IMR-90 (cell line): ENCODE results near the gene PLEKHH1. TPM values are rescaled to one million over a fixed set of nuclear protein-coding genes. Genes with fewer than 3 reads are reported as not detected.
A peak's percentile ranks its signal among the peaks of the same experiment; 100 is the strongest.

Experiments used
- ATAC-seq: fragments of 200-7000 bp; cut with Tn5 transposase; 2 replicates; pipeline ENCODE4 v1.9.1; 2020; ENCODE audit warnings: low read depth, mild to moderate bottlenecking, moderate library complexity
- BruUV-seq: library from RNA; stranded (reverse); fragments of 400-500 nt; replicated peaks from 2 replicates; lab custom pipeline; 2021; lab: Mats Ljungman, UMichigan
- CTCF ChIA-PET: fragments of 300-600 bp; formaldehyde crosslinking; extraction: SDS; loops from one replicate; lab custom pipeline; 2021; ENCODE audit warnings: antibody characterized with exemption; lab: Yijun Ruan, JAX
- POLR2A ChIA-PET: fragments of 300-600 bp; sonication (Branson Sonifier 250); formaldehyde crosslinking; loops from one replicate; lab custom pipeline; 2022; ENCODE audit warnings: antibody characterized with exemption; ENCODE audit not compliant: unreplicated experiment; lab: Charles Lee
- DNase-seq: peaks from one replicate; pipeline ENCODE4 v3.0.0; 2013
- H2AFZ ChIP-seq: replicated peaks from 2 replicates; pipeline ENCODE3; 2013; ENCODE audit warnings: low read length, mild to moderate bottlenecking; ENCODE audit not compliant: poor library complexity
- H2AK5ac ChIP-seq: 2 replicates; pipeline ENCODE4 v1.6.1; 2013; ENCODE audit warnings: low read depth, low read length, inconsistent platforms
- H2AK9ac ChIP-seq: replicated peaks from 2 replicates; pipeline ENCODE3; 2013; ENCODE audit warnings: mild to moderate bottlenecking, low read depth, low read length, moderate library complexity; ENCODE audit not compliant: poor library complexity
- H2BK120ac ChIP-seq: 2 replicates; pipeline ENCODE4 v1.6.1; 2013; ENCODE audit warnings: low read depth, low read length, inconsistent platforms
- H2BK15ac ChIP-seq: 3 replicates; pipeline ENCODE4 v1.6.1; 2013; ENCODE audit warnings: low read depth, low read length, inconsistent platforms
- H2BK20ac ChIP-seq: 2 replicates; pipeline ENCODE4 v1.6.1; 2013; ENCODE audit warnings: low read depth, mild to moderate bottlenecking, inconsistent platforms, low read length, moderate library complexity
- H2BK5ac ChIP-seq: 2 replicates; pipeline ENCODE4 v1.6.1; 2013; ENCODE audit warnings: mild to moderate bottlenecking, low read depth, low read length, inconsistent platforms; ENCODE audit not compliant: poor library complexity, severe bottlenecking
- H3K14ac ChIP-seq: replicated peaks from 2 replicates; pipeline ENCODE4 v1.6.1; 2013; ENCODE audit warnings: low read depth, low read length, inconsistent platforms
- H3K18ac ChIP-seq: 2 replicates; pipeline ENCODE4 v1.6.1; 2013; ENCODE audit warnings: low read depth, low read length, control low read depth
- H3K23ac ChIP-seq: 2 replicates; pipeline ENCODE4 v1.6.1; 2013; ENCODE audit warnings: low read depth, low read length, inconsistent platforms
- H3K27ac ChIP-seq: 2 replicates; pipeline ENCODE4 v1.5.1; 2013; ENCODE audit warnings: mild to moderate bottlenecking, control low read depth, low read length; ENCODE audit not compliant: insufficient read depth
- H3K27me3 ChIP-seq: 2 replicates; pipeline ENCODE4 v1.6.1; 2013; ENCODE audit warnings: low read length; ENCODE audit not compliant: control insufficient read depth, insufficient read depth
- H3K36me3 ChIP-seq: 2 replicates; pipeline ENCODE4 v1.6.1; 2013; ENCODE audit warnings: low read length, mixed read lengths; ENCODE audit not compliant: control insufficient read depth, insufficient read depth
- H3K4ac ChIP-seq: 2 replicates; pipeline ENCODE4 v1.6.1; 2013; ENCODE audit warnings: low read depth, low read length, inconsistent platforms
- H3K4me1 ChIP-seq: 2 replicates; pipeline ENCODE4 v1.6.1; 2013; ENCODE audit warnings: low read length, mixed read lengths; ENCODE audit not compliant: control insufficient read depth, insufficient read depth
- H3K4me2 ChIP-seq: 2 replicates; pipeline ENCODE4 v1.6.1; 2013; ENCODE audit warnings: low read depth, mild to moderate bottlenecking, control low read depth, low read length, moderate library complexity
- H3K4me3 ChIP-seq: 2 replicates; pipeline ENCODE4 v1.5.1; 2013; ENCODE audit warnings: low read depth, mild to moderate bottlenecking, control low read depth, low read length, moderate library complexity; ENCODE audit not compliant: insufficient read depth
- H3K56ac ChIP-seq: 2 replicates; pipeline ENCODE4 v1.6.1; 2013; ENCODE audit warnings: low read length, inconsistent platforms; ENCODE audit not compliant: insufficient read depth; ENCODE audit errors: extremely low read depth
- H3K79me1 ChIP-seq, 2 experiments: 2 replicates each; pipeline ENCODE4 v1.6.1; 2013; ENCODE audit warnings: low read length in 2 of 2, inconsistent platforms in 1 of 2, low read depth in 1 of 2
- H3K9ac ChIP-seq: 2 replicates; pipeline ENCODE4 v1.6.1; 2013; ENCODE audit warnings: low read depth, low read length, control low read depth
- H3K9me1 ChIP-seq: 2 replicates; pipeline ENCODE4 v1.6.1; 2013; ENCODE audit warnings: low read length, inconsistent platforms; ENCODE audit not compliant: insufficient read depth
- H3K9me3 ChIP-seq: 2 replicates; pipeline ENCODE4 v1.6.1; 2013; ENCODE audit warnings: low read length; ENCODE audit not compliant: control insufficient read depth, insufficient read depth
- H4K20me1 ChIP-seq: 2 replicates; pipeline ENCODE4 v1.6.1; 2013; ENCODE audit warnings: low read length, inconsistent platforms; ENCODE audit not compliant: insufficient read depth
- H4K5ac ChIP-seq: 2 replicates; pipeline ENCODE4 v1.6.1; 2013; ENCODE audit warnings: mild to moderate bottlenecking, low read depth, low read length, control low read depth
- H4K8ac ChIP-seq, 2 experiments: 2 replicates each; pipeline ENCODE4 v1.6.1; 2013; ENCODE audit warnings: low read depth in 2 of 2, low read length in 2 of 2, control low read depth in 1 of 2, inconsistent platforms in 1 of 2
- H4K91ac ChIP-seq: 2 replicates; pipeline ENCODE4 v1.6.1; 2013; ENCODE audit warnings: low read depth, low read length, inconsistent platforms; ENCODE audit not compliant: insufficient read depth
- CEBPB ChIP-seq: IDR thresholded peaks from 2 replicates; pipeline ENCODE4 v1.6.1; 2012; ENCODE audit warnings: low read depth, low read length, improper control_type of control experiment
- CTCF ChIP-seq: conservative IDR thresholded peaks from 2 replicates; pipeline ENCODE4 v1.5.1; 2012; ENCODE audit warnings: mild to moderate bottlenecking, low read depth, low read length, improper control_type of control experiment
- MAFK ChIP-seq: IDR thresholded peaks from 2 replicates; pipeline ENCODE4 v1.6.1; 2012; ENCODE audit warnings: low read depth, low read length, improper control_type of control experiment
- RAD21 ChIP-seq: IDR thresholded peaks from 2 replicates; pipeline ENCODE4 v1.6.1; 2012; ENCODE audit warnings: low read length, improper control_type of control experiment
- USF2 ChIP-seq: fragments of 150-350 bp; IDR thresholded peaks from 2 replicates; pipeline ENCODE4 v1.6.1; 2017; ENCODE audit warnings: mild to moderate bottlenecking, antibody characterized with exemption, low read length, low read depth
- WGBS, 2 experiments: methylation state at CpG; one replicate each; pipeline versions ENCODE4 v1.1.5 to v1.1.7; 2013; ENCODE audit warnings: missing lambda C conversion rate in 2 of 2; ENCODE audit not compliant: insufficient read length in 1 of 2; ENCODE audit errors: extremely low coverage in 2 of 2; 5-methylcytosine and 5-hydroxymethylcytosine counted together
- dilution Hi-C: fragments of 300-500 bp; cut with HindIII; formaldehyde crosslinking; loops from one replicate; pipeline ENCODE4 v1.14.3; 2018; ENCODE audit warnings: low sequenced_read_pairs; ENCODE audit not compliant: unreplicated experiment
- in situ Hi-C: fragments of 300-500 bp; cut with MboI; formaldehyde crosslinking; loops from 3 replicates; pipeline ENCODE4 v1.14.3; 2019; ENCODE audit warnings: low sequenced_read_pairs, inconsistent platforms, mixed read lengths
- intact Hi-C: fragments of 100-400 bp; cut with micrococcal nuclease; formaldehyde crosslinking; loops from 2 replicates; pipeline ENCODE4 v1.10.0; 2022
- polyA plus RNA-seq, 3 experiments: library from polyadenylated mRNA; depleted of rRNA; stranded (reverse); fragments of >200 nt; gene quantifications; 2 replicates each; pipeline ENCODE4 v1.2.3, GENCODE V29; 2012; ENCODE audit warnings: low replicate concordance in 1 of 3
- total RNA-seq: library from RNA; depleted of rRNA; stranded (reverse); fragments of >200 nt; gene quantifications from 2 replicates; pipeline ENCODE4 v1.2.3, GENCODE V29; 2012

The PLEKHH1 gene
- total and polyA plus RNA-seq, 2 of the 4 experiments (the other 2 are of a cell fraction) = under 0.01 to 0.34 TPM

GRCh38 chr14:67510121-67510520 lies 23.0 kb upstream of the PLEKHH1 start:
- Histone ChIP-seq H3K36me3 (no peaks in the 10 kb centered on the region), H2AK5ac (no peak overlapping the region), H2BK15ac (no peak overlapping the region), H2BK20ac (no peak overlapping the region), H2AK9ac (no peak overlapping the region), H4K20me1 (no peaks in the 10 kb centered on the region), H3K27ac (no peak overlapping the region), H3K14ac (no peak overlapping the region), H2BK5ac (no peak overlapping the region), H3K4ac (no peak overlapping the region), H4K8ac (no peak overlapping the region), H2AFZ (no peak overlapping the region), H3K56ac (no peak overlapping the region), H3K79me1 (no peaks in the 10 kb centered on the region), H3K4me1 (no peaks in the 10 kb centered on the region), H4K91ac (no peak overlapping the region), H3K4me2 (no peak overlapping the region), H3K4me3 (no peak overlapping the region), H3K9me3 (no peaks in the 10 kb centered on the region), H4K5ac (no peak overlapping the region), H2BK120ac (no peak overlapping the region), H3K27me3 (peaks cover 44% of the 10 kb centered on the region), H3K23ac (no peak overlapping the region), H3K18ac (no peak overlapping the region), H3K9me1 (no peaks in the 10 kb centered on the region), H3K9ac (no peak overlapping the region)
- in situ Hi-C loops (no loop called here), dilution Hi-C loops (no loop called here), intact Hi-C loops (no loop called here)
- ATAC-seq (no peak), DNase-seq (peak; percentile 30)
- TF ChIP-seq MAFK (no peak), CTCF (no peak), USF2 (no peak), CEBPB (0 out of 2 replicates have a peak, but pooled peaks have one; percentile 13), RAD21 (no peak)
- ChIA-PET POLR2A (interaction anchor here (0.6 kb wide), 1 partner anchor 1276 kb away, joined by 3 read pairs; no protein-coding TSS in a partner anchor), CTCF (interaction anchor here (1.0 to 1.1 kb wide), 2 partner anchors 16 to 83 kb away, joined by 3 to 4 read pairs; no protein-coding TSS in a partner anchor)
- BruUV-seq = no TSS peak
- no CpG with 5 or more reads among the region's 2 CpGs for WGBS, 2 experiments
